ENCODE measurements around the gene PLEKHO2. TPM values are rescaled to one million over a fixed set of nuclear protein-coding genes. Genes with fewer than 3 reads are reported as not detected.

Gene PLEKHO2
- total and polyA plus RNA-seq, 2 of the 8 experiments (the other 6 are each of a cell fraction or from before 2014, with no cell fraction given) = 16.9 to 20.1 TPM

- Histone ChIP-seq H3K23ac (ENCODE audit: insufficient read length) (no peak overlapping the region), H4K8ac (ENCODE audit: extremely low read depth, insufficient read depth, low read length) (no peak overlapping the region), H3K79me1 (ENCODE audit: low read depth, low read length) (no peaks in the 10 kb centered on the region), H2BK120ac (replicated peaks; ENCODE audit: low read depth, low read length) (no peak overlapping the region), H4K20me1 (replicated peaks in 1 of 2; ENCODE audit: control insufficient read depth in 1 of 2, insufficient read depth in 2 of 2, low read length in 2 of 2) (no peaks in the 10 kb centered on the region), H2AK5ac (ENCODE audit: low read depth, low read length) (peak overlapping the region; percentile 90), H4K91ac (replicated peaks; ENCODE audit: insufficient read length, low read length) (no peak overlapping the region), H2BK12ac (ENCODE audit: low read depth, low read length) (peak overlapping the region; percentile 92; the same call in 1 of the 2 replicates), H2BK5ac (ENCODE audit: low read depth, low read length) (no peak overlapping the region; the same call in 1 of the 2 replicates), H3K4me1 (replicated peaks in 1 of 4; ENCODE audit: control insufficient read depth in 3 of 4, insufficient read depth in 4 of 4, low read length in 3 of 4) (peaks cover 10 to 31% (median 25%) of the 10 kb centered on the region in 4 experiments), H3K14ac (ENCODE audit: insufficient read length) (no peak overlapping the region), H3K18ac (ENCODE audit: extremely low read depth, low read length) (no peak overlapping the region), H3K36me3 (ENCODE audit: control insufficient read depth in 2 of 4, insufficient read depth in 4 of 4, low read length in 3 of 4) (no peaks in the 10 kb centered on the region), H2BK20ac (ENCODE audit: low read length) (peak overlapping the region; percentile 40; the same call in 1 of the 2 replicates), H3K4ac (replicated peaks; ENCODE audit: insufficient read length, low read depth, low read length) (no peak overlapping the region), H2AFZ (ENCODE audit: low read length) (no peak overlapping the region), H3K79me2 (ENCODE audit: control insufficient read depth in 1 of 2, insufficient read depth in 2 of 2, low read length in 2 of 2) (no peaks in the 10 kb centered on the region), H3K9ac (replicated peaks in 1 of 4; ENCODE audit: extremely low read depth in 1 of 4, low read depth in 3 of 4, low read length in 3 of 4) (no peak overlapping the region), H3K9me3 (ENCODE audit: insufficient read depth in 2 of 2, low read depth in 1 of 2, low read length in 1 of 2) (peaks cover 4 to 5% of the 10 kb centered on the region in 2 experiments; a peak in 2 of 4 replicates), H3K27me3 (replicated peaks in 1 of 4; ENCODE audit: control insufficient read depth in 3 of 4, extremely low read depth in 1 of 4, insufficient read depth in 3 of 4, low read length in 3 of 4) (no peaks in the 10 kb centered on the region), H3K23me2 (ENCODE audit: low read depth, low read length) (no peaks in the 10 kb centered on the region), H3K27ac (ENCODE audit: low read depth, low read length) (no peak overlapping the region), H3K56ac (replicated peaks; ENCODE audit: insufficient read length, low read depth, low read length) (no peak overlapping the region), H3K4me2 (ENCODE audit: insufficient read depth in 1 of 2, low read depth in 2 of 2, low read length in 2 of 2) (no peak overlapping the region), H3K4me3 (ENCODE audit: extremely low read depth in 1 of 4, insufficient read depth in 2 of 4, low read depth in 3 of 4, low read length in 4 of 4) (no peak overlapping the region), H4K5ac (ENCODE audit: insufficient read length, low read depth, low read length) (no peak overlapping the region), H2BK15ac (ENCODE audit: low read length) (no peak overlapping the region)
- WGBS, 2 experiments (ENCODE audit: extremely low coverage in 1 of 2, insufficient coverage in 1 of 2, insufficient read length in 1 of 2, insufficient replicate concordance in 2 of 2, low coverage in 1 of 2, low lambda C conversion rate in 2 of 2, missing lambda C conversion rate in 1 of 2) = 70% methylated on average over 2 of the region's 2 CpGs; no CpG with 5 or more reads in 1 of the 2 experiments
- POLR2A ChIA-PET (ENCODE audit: partially characterized antibody) = interaction anchor here (0.9 to 24.9 kb wide), 7 partner anchors 12 to 105 kb away, joined by 3 to 748 read pairs (median 3); partner anchors contain the start of genes PIF1, PLEKHO2 and RBPMS2
- DNase-seq (ENCODE audit: low read depth in 1 of 2, low spot score in 2 of 2) (no peak), FAIRE-seq (no peak)
- CTCF ChIA-PET (ENCODE audit: partially characterized antibody) = interaction anchor here (0.6 to 25.0 kb wide), 4 partner anchors 10 to 205 kb away, joined by 3 to 883 read pairs (median 4); no protein-coding TSS in a partner anchor
- TF ChIP-seq MAX (IDR thresholded peaks at IDR 0.05) = no peak
- no peak for TF ChIP-seq KDM5A (IDR thresholded peaks at IDR 0.05; ENCODE audit: low read length)
- TF ChIP-seq BRCA1 (IDR thresholded peaks at IDR 0.05; ENCODE audit: low read depth, low read length) = no peak
- TF ChIP-seq RAD21 (IDR thresholded peaks at IDR 0.05 in 1 of 2, conservative IDR thresholded peaks at IDR 0.05 in 1 of 2; ENCODE audit: low read depth in 2 of 2, low read length in 2 of 2) = no peak
- no peak for TF ChIP-seq HDAC2 (IDR thresholded peaks at IDR 0.05; ENCODE audit: borderline replicate concordance in 1 of 2, low read depth in 2 of 2, low read length in 2 of 2)
- no peak for TF ChIP-seq E2F6 (IDR thresholded peaks at IDR 0.05)
- TF ChIP-seq KDM4A (IDR thresholded peaks at IDR 0.05; ENCODE audit: low read depth, low read length, severe bottlenecking) = no peak
- TF ChIP-seq ATF2 (IDR thresholded peaks at IDR 0.05; ENCODE audit: low read length) = no peak
- no peak for TF ChIP-seq CBX8 (IDR thresholded peaks at IDR 0.05; ENCODE audit: borderline replicate concordance, low read depth, low read length)
- no peak for TF ChIP-seq RFX5 (IDR thresholded peaks at IDR 0.05; ENCODE audit: borderline replicate concordance, low read depth, low read length)
These were observed 37.1 kb upstream of the PLEKHO2 start for GRCh38 chr15:64804619-64805018.

Data from H1 (cell line).